Effector memory CD4-positive, alpha-beta T cell (primary cell): ENCODE data around the gene BTBD9.

Source experiments
- DNase-seq, 3 donors: peaks; one replicate each; pipeline ENCODE4 v3.0.0-alpha.2; 2020
- H3K27ac ChIP-seq: 2 replicates; pipeline ENCODE4 v1.7.0; 2013; ENCODE audit warnings: mild to moderate bottlenecking, low read length, moderate library complexity; ENCODE audit not compliant: insufficient read depth, poor library complexity, severe bottlenecking
- H3K27me3 ChIP-seq: replicated peaks from 2 replicates; pipeline ENCODE4 v1.7.0; 2013; ENCODE audit warnings: mild to moderate bottlenecking, low read length; ENCODE audit not compliant: insufficient read depth, control insufficient read depth, poor library complexity, severe bottlenecking
- H3K36me3 ChIP-seq: 2 replicates; pipeline ENCODE4 v1.7.0; 2013; ENCODE audit warnings: mild to moderate bottlenecking, low read length, moderate library complexity; ENCODE audit not compliant: control insufficient read depth, insufficient read depth
- H3K4me1 ChIP-seq: 2 replicates; pipeline ENCODE4 v1.7.0; 2013; ENCODE audit warnings: low read length, mild to moderate bottlenecking; ENCODE audit not compliant: control insufficient read depth, insufficient read depth, poor library complexity, severe bottlenecking
- H3K4me3 ChIP-seq: 2 replicates; pipeline ENCODE4 v1.7.0; 2013; ENCODE audit warnings: low read length, low read depth, mild to moderate bottlenecking; ENCODE audit not compliant: insufficient read depth, poor library complexity, severe bottlenecking
- H3K9me3 ChIP-seq: 2 replicates; pipeline ENCODE4 v1.7.0; 2013; ENCODE audit warnings: mild to moderate bottlenecking, low read length, moderate library complexity; ENCODE audit not compliant: control insufficient read depth

The BTBD9 gene

DNA sequence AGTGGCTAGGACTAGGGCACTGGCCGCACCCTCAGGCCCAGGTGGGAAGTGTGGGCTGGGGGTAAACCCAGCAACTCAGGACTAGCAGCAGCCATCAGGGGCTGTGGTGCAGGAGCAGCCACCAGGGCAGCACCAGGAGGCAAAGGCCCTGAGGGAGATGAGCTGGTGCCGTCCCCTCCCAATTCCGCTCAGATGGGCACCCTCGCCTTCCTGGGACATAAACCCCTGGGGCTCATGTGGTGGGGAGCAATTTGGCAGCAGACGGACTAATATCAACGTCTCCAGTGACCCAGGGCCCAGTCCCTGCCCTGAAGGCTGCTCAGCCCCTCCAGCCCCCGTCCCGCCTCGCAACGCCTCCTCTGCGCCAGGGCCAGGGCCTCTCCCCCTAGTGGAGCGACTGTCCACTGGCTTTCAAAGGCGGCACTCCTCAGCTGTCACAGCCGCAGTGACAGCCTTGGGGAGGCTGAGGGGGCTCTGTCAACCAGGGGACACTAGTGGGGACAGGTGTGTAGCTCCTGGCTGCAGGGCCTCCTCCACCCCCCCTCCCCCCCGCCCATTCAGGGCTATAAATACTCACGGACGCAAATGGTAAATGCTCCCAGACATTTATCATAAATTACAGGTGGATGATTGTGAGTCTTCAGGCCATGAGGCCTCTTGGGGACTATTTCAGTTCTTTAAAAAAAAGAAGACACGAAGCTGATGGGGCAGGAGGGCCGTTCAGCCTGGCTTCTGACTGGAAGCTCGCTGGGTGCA, 470.3 kb downstream of the BTBD9 start:
- DNase-seq: no peak
- Histone ChIP-seq H3K4me1 (no peaks in the 10 kb centered on the region), H3K27me3 (no peaks in the 10 kb centered on the region), H3K4me3 (no peak overlapping the region), H3K36me3 (no peaks in the 10 kb centered on the region), H3K9me3 (no peaks in the 10 kb centered on the region), H3K27ac (no peak overlapping the region)

DNA sequence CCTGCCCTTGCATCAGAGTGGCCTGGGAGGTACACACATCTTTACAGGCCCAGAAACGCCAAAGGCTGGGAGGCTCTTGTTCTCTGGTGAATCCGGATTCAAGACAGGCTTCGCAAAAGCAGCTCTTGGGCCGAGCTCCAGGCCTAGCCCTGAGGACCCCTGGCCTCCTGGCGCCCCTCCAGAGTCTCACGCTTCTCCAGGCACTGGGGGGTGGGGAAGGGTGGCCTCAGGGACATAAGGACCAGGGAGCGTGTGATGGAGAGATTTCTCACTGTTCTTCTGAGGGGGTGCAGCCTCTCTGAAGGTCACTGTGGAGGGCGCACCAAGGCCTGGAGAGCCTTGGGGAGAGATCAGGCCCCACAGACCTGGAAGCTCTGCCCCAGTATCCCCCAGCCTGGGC, 471.0 kb downstream of the BTBD9 start:
- Histone ChIP-seq H3K9me3 (no peaks in the 10 kb centered on the region), H3K27me3 (no peaks in the 10 kb centered on the region), H3K4me1 (no peaks in the 10 kb centered on the region), H3K27ac (no peak overlapping the region), H3K4me3 (no peak overlapping the region), H3K36me3 (no peaks in the 10 kb centered on the region)
- DNase-seq: no peak

DNA sequence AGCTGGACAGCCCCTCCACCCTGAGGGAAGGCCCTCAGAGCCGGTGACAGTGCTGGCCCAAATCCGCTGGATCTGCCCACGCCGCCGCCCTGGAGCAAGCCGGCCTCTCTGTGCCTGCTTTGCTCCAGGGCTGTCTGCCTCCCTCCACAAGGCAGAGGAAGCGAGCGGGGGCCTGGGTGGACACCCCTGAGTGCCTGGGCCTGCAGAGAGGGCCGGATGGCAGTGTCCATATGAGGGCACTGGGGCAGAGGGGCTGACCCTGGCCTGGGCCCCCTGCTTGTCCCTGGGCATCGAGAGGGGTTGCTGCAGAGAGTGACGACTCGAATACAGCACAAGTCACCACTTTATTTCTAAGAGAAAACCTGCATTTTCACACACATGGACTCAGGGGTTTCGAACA, 471.6 kb downstream of the BTBD9 start:
- Histone ChIP-seq H3K36me3 (no peaks in the 10 kb centered on the region), H3K4me3 (no peak overlapping the region), H3K9me3 (no peaks in the 10 kb centered on the region), H3K27me3 (no peaks in the 10 kb centered on the region), H3K27ac (no peak overlapping the region), H3K4me1 (no peaks in the 10 kb centered on the region)
- DNase-seq: no peak

DNA sequence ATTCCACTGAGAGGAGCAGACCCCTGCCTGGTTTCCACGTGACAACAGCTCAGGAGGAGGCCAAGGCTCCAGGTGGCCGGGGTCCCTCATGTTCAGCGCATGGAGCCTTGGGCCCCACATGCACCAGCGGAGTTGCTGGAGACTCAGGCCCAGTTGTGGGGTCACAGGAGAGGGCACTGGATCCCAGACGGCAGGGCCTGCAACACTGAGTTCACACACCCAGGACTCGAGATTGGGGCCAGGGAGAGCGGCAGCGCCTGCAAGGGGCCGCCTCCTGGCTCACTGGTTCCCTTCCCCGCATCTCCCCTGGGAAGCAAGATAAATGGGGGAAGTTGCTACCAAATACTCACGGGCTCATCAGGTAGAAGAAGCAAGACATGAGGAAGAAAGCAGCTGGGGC, 472.1 kb downstream of the BTBD9 start:
- H3K27ac ChIP-seq: no peak overlapping the region
- H3K36me3 ChIP-seq: no peaks in the 10 kb centered on the region
- no peak for DNase-seq
- H3K4me3 ChIP-seq: no peak overlapping the region
- H3K9me3 ChIP-seq: no peaks in the 10 kb centered on the region
- H3K4me1 ChIP-seq: no peaks in the 10 kb centered on the region
- H3K27me3 ChIP-seq: no peaks in the 10 kb centered on the region

DNA sequence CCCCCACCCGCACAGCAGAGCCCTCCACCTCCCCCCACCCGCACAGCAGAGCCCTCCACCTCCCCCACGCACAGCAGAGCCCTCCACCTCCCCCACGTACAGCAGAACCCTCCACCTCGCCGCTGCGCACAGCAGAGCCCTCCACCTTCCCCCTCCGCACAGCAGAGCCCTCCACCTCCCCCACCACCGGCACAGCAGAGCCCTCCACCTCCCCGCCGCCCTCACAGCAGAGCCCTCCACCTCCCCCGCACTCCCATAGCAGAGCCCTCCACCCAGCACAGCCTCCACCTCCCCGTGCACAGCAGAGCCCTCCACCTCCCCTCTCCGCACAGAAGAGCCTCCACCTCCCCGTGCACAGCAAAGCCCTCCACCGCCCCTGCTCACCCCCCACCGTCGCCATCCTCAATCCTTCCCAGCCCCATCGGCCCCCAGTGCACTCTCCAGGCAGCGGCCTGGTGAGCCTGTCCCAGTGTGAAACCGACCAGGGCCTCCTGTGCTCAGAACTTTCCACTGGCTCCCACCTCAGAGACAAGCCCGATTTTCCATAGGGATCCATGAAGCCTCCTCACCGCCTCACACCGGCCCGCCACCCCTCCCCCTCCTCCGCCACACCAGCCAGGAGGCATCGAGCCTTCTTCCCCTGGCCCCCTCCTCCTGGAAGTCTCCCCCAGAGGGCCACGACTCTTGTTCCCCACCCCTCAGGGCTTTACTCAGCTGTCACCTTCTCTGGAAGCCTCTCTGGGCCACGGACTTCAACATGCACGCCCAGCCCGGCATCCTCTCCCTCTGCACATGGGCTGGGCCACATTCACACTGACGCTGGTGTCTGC, 473.1 kb downstream of the BTBD9 start:
- H3K36me3 ChIP-seq: no peaks in the 10 kb centered on the region
- H3K4me1 ChIP-seq: no peaks in the 10 kb centered on the region
- H3K27me3 ChIP-seq: no peaks in the 10 kb centered on the region
- DNase-seq: no peak
- H3K27ac ChIP-seq: no peak overlapping the region
- H3K9me3 ChIP-seq: no peaks in the 10 kb centered on the region
- H3K4me3 ChIP-seq: no peak overlapping the region

DNA sequence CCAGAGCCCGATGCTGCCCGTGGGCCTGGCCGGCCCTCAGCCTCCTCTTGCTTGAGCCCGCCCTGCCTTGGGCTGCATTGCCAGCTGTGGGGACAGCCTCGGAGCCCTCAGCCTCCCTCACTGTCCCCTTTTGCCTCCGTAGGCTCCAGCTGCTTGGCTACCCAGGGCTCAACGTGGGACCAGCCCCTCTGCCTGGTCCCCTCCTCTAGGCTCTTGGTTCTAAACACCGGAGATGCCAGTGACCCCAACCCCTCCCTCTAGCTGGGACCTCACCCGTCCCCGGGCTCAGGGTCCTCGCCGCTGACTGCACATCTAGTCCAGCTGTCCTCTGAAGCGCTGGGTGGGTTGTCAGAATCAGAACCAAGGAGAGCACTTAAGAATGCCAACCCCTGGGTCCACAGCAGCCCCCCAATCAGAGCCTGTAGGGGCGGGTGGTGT, 475.0 kb downstream of the BTBD9 start:
- no peak overlapping the region for H3K4me3 ChIP-seq
- H3K9me3 ChIP-seq: no peaks in the 10 kb centered on the region
- no peak overlapping the region for H3K27ac ChIP-seq
- DNase-seq: no peak
- H3K36me3 ChIP-seq: no peaks in the 10 kb centered on the region
- H3K4me1 ChIP-seq: no peaks in the 10 kb centered on the region
- H3K27me3 ChIP-seq: no peaks in the 10 kb centered on the region

DNA sequence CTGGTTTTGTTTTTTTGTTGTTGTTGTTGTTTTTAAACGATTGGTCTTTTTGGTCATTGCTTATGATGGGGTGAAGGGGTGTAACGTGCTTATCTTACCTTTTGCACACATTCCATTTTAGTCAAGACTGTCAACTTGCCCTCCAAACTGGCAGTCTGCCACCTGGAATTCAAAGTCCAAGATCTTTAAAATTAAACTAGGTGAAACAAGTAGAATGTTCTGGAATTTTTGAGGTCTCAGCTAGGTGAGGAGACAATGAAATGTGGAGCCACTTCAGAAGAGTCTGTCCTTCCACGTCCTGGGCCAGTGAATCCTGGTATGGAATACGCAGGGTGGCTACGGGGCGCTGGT, 475.6 kb downstream of the BTBD9 start:
- Histone ChIP-seq H3K27me3 (no peaks in the 10 kb centered on the region), H3K36me3 (no peaks in the 10 kb centered on the region), H3K4me3 (no peak overlapping the region), H3K27ac (no peak overlapping the region), H3K4me1 (no peaks in the 10 kb centered on the region), H3K9me3 (no peaks in the 10 kb centered on the region)
- DNase-seq: no peak

DNA sequence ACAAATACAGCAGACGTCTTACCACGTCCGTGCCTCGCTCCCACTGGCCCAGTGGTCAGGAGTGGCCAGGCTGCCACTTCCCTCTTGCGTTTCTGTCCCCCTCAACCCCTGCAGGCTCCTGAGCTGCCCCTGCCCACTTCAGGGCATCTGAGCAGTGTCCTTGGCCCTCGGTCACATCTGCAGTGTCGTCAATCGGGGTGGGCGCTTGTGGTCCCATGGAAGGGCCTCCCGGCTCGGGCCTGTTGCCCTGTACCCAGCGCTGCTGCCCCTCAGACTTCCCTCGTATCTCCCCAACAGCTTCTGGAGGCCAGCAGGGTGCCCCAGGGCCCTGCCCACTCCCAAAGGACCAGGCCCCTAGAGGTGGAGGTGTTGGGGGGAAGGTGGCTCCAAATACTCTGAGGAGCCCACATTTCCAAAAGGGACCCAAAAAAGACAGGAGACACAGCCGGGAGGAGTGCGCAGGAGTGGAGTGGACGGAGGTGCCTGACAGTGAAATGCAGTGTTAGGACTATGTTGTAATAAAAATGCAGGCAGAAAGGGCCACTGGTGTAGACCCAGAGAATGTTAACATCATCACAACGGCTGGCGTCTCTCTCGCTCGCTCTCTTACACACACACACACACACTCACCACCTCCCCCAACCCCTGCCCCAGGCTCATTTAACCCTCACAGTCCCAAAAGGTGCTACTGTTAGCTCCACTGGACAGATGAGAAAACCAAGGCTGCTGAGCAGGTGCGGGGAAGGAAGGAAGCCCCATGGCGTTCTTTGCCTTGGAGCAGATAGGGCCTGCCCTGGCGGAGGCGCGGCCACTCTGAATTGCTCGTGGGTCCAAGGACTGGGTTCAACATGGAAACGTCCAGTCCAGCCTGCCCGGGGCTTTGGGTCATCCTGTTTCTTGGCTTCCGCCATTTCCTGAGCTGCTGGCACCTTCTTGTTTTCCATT, 476.3 kb downstream of the BTBD9 start:
- no peak overlapping the region for H3K27ac ChIP-seq
- no peaks in the 10 kb centered on the region for H3K4me1 ChIP-seq
- no peak for DNase-seq
- H3K4me3 ChIP-seq: no peak overlapping the region
- no peaks in the 10 kb centered on the region for H3K36me3 ChIP-seq
- H3K27me3 ChIP-seq: no peaks in the 10 kb centered on the region
- no peaks in the 10 kb centered on the region for H3K9me3 ChIP-seq

DNA sequence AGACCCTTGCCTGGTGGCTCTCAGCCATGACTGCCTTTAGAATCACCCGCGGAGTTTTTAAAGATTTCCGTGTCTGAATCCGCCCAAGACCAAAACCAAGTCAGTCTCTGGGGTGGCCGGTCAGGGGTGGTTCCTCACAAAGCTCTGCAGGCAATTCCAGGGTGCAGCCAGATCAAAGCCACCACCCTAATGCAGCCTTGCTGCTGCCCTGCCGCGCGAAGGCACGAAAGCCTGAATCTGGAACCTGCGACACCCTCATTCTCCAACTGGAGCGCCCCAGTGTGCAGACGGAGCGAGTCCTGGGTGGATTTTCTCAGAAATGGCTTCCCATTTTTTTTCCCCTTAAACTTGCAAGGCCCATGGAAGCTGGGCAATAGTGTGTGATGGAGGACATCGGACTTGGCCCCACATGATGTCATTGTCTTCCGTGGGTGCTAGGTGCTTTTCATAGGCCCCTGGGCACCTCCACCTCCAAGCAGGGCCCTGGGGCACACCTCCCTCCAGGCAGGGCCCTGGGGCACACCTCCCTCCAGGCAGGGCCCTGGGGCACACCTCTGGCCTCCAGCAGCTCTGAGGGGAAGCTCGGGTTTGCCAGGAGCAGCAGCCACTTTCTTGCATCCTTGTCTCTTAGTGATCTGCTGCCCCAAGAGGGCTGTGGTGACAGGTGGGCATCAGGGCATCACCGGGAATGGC, 477.1 kb downstream of the BTBD9 start:
- Histone ChIP-seq H3K36me3 (no peaks in the 10 kb centered on the region), H3K27ac (no peak overlapping the region), H3K4me3 (no peak overlapping the region), H3K4me1 (no peaks in the 10 kb centered on the region), H3K27me3 (no peaks in the 10 kb centered on the region), H3K9me3 (no peaks in the 10 kb centered on the region)
- DNase-seq: no peak
